Smooth muscle cell (in vitro differentiated cells): ENCODE results near the gene GRB2. TPM values are rescaled to one million over a fixed set of nuclear protein-coding genes. Genes with fewer than 3 reads are reported as not detected.

ENCODE experiments used
- DNase-seq: peaks from one replicate; lab custom pipeline; 2025; ENCODE audit not compliant: unreplicated experiment; lab: John Stamatoyannopoulos, UW
- H2AFZ ChIP-seq: fragments of 200-600 bp; sonication (generic); 2 replicates; pipeline ENCODE4 v1.6.0; 2016; ENCODE audit warnings: antibody characterized with exemption, low read depth, mild to moderate bottlenecking
- H3F3A ChIP-seq: fragments of 200-600 bp; sonication (generic); 2 replicates; pipeline ENCODE4 v1.6.0; 2017; ENCODE audit warnings: antibody characterized with exemption, low read depth
- H3K27ac ChIP-seq: fragments of 200-600 bp; sonication (generic); 2 replicates; pipeline ENCODE4 v1.5.1; 2016; ENCODE audit warnings: low read depth, mild to moderate bottlenecking
- H3K27me3 ChIP-seq: fragments of 200-600 bp; sonication (generic); 2 replicates; pipeline ENCODE4 v1.6.1; 2016; ENCODE audit warnings: low read depth, mild to moderate bottlenecking
- H3K36me3 ChIP-seq: fragments of 200-600 bp; sonication (generic); 2 replicates; pipeline ENCODE4 v1.5.1; 2016; ENCODE audit warnings: low read depth
- H3K4me1 ChIP-seq: fragments of 200-600 bp; sonication (generic); 2 replicates; pipeline ENCODE4 v1.5.1; 2016; ENCODE audit warnings: low read depth
- H3K4me2 ChIP-seq: fragments of 200-600 bp; sonication (generic); 2 replicates; pipeline ENCODE4 v1.6.0; 2016; ENCODE audit warnings: mild to moderate bottlenecking
- H3K4me3 ChIP-seq: fragments of 200-600 bp; sonication (generic); 2 replicates; pipeline ENCODE4 v1.5.1; 2016; ENCODE audit warnings: mild to moderate bottlenecking
- H3K79me2 ChIP-seq: fragments of 200-600 bp; sonication (generic); 2 replicates; pipeline ENCODE4 v1.6.0; 2016; ENCODE audit warnings: low read depth, mild to moderate bottlenecking
- H3K9ac ChIP-seq: fragments of 200-600 bp; sonication (generic); 2 replicates; pipeline ENCODE4 v1.6.0; 2016; ENCODE audit warnings: low read depth
- H3K9me3 ChIP-seq: fragments of 200-600 bp; sonication (generic); replicated peaks from 2 replicates; pipeline ENCODE4 v1.5.1; 2016; ENCODE audit warnings: low read depth
- H4K20me1 ChIP-seq: fragments of 200-600 bp; sonication (generic); 2 replicates; pipeline ENCODE4 v1.6.0; 2016; ENCODE audit warnings: low read depth
- CTCF ChIP-seq: fragments of 200-600 bp; sonication (generic); IDR thresholded peaks from 2 replicates; pipeline ENCODE4 v1.5.1; 2017; ENCODE audit warnings: borderline replicate concordance, mild to moderate bottlenecking, antibody characterized with exemption; ENCODE audit not compliant: insufficient read depth, poor library complexity, severe bottlenecking
- WGBS: methylation state at CpG from one replicate; pipeline ENCODE4 v1.1.7; 2016; ENCODE audit warnings: low lambda C conversion rate; 5-methylcytosine and 5-hydroxymethylcytosine counted together
- polyA plus RNA-seq: library from polyadenylated mRNA; unstranded; fragments of >200 nt; fragmentation: Nextera tagmentation; extraction: Ambion mirVana; gene quantifications from 2 replicates; pipeline ENCODE4 v1.2.1, GENCODE V29; 2016
- total RNA-seq: library from RNA; depleted of rRNA; stranded (reverse); fragments of >200 nt; gene quantifications from 2 replicates; pipeline ENCODE4 v1.2.3, GENCODE V29; 2014

The GRB2 gene
- total and polyA plus RNA-seq, 2 experiments from 2014 or later: 62.4 to 80.1 TPM

DNA sequence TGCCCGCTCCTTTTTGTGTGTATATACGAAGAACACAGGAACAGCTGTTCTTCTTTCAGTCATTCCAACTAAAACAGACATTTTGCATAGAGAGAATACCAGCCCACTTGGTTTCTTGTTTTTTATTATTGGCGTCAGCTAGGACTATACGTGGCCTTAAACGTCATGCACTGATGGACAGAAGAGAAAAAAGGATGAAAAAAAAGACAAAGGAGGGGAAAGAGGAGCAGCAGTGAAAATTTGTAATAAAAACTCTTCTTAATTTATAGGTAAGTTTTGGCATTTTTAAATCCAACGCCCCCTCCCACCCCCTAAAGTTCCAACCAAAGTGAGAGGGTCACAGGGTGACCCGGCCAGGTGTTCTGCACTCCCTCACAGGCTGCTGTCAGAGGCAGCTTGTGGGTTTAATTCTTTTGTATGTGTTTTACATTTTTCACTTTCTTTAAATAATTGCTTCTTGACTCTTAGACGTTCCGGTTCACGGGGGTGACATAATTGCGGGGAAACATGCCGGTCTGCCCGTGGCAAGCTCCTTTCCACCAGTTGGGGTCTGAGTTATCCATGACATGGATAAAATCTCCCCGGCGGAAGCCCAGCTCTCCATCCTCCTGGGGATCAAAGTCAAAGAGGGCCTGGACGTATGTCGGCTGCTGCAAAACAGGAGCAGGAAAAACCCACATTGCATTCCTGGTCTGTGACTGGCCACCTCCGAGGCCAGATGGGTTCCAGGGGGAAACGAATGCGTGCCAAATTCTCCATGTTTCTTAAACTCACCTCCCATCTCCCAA, 85.4 kb downstream of the GRB2 start:
- no peak overlapping the region for H3K4me2 ChIP-seq
- no peaks in the 10 kb centered on the region for H3K27me3 ChIP-seq
- H3K4me1 ChIP-seq: no peaks in the 10 kb centered on the region
- peaks cover 3% of the 10 kb centered on the region for H3K79me2 ChIP-seq
- no peaks in the 10 kb centered on the region for H3K36me3 ChIP-seq
- no peak for TF ChIP-seq CTCF
- no peaks in the 10 kb centered on the region for H3K9me3 ChIP-seq
- no peak overlapping the region for H2AFZ ChIP-seq
- H4K20me1 ChIP-seq: peaks cover 15% of the 10 kb centered on the region
- 77% methylated on average over 20 of the region's 20 CpGs for WGBS
- H3F3A ChIP-seq: peaks cover 7% of the 10 kb centered on the region
- H3K9ac ChIP-seq: no peak overlapping the region
- no peak overlapping the region for H3K4me3 ChIP-seq
- DNase-seq: no peak
- peak overlapping the region; percentile 55 for H3K27ac ChIP-seq

DNA sequence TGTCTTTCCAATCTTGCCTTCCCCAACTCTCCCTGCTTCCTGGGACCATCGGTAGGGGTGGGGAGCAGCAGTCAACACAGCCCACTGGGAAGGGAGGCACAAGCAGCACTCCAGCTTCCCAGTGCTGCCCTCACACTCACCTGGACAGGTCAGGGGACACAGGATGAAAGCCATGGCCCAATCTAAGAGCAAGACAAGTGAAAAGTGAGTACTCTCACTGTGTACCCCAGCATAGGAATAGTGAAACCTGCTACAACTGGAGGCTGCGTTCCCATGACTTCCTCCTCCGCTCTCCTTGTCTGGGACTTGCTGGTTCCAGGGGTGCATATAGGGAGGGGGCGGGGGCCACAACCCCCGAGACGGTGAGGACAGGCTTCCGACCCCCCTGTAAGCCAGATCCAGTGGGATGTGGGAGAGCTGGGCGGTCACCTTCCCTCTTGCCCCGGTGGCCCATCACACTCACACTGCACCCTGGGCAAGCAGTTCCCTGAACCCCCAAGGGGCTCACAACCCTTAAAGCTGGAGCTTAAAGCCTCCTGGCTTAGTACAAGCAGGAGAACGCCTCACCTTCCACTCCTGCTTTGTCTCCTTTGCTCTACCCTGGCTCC, 86.8 kb downstream of the GRB2 start:
- Histone ChIP-seq H3K4me1 (no peaks in the 10 kb centered on the region), H3K79me2 (peaks cover 3% of the 10 kb centered on the region), H4K20me1 (peaks cover 15% of the 10 kb centered on the region), H3F3A (peaks cover 5% of the 10 kb centered on the region), H3K27ac (no peak overlapping the region), H3K4me2 (no peak overlapping the region), H2AFZ (no peak overlapping the region), H3K27me3 (no peaks in the 10 kb centered on the region), H3K9ac (no peak overlapping the region), H3K4me3 (no peak overlapping the region), H3K9me3 (no peaks in the 10 kb centered on the region), H3K36me3 (no peaks in the 10 kb centered on the region)
- WGBS: 98% methylated on average over 9 of the region's 10 CpGs
- no peak for DNase-seq
- TF ChIP-seq CTCF: no peak

GRCh38 chr17:75318211-75318610, 87.3 kb downstream of the GRB2 start:
- H3K4me2 ChIP-seq: no peak overlapping the region
- H3K36me3 ChIP-seq: no peaks in the 10 kb centered on the region
- H3K79me2 ChIP-seq: peaks cover 3% of the 10 kb centered on the region
- WGBS: 91% methylated on average over 10 of the region's 10 CpGs
- H3K27me3 ChIP-seq: no peaks in the 10 kb centered on the region
- peaks cover under 1% of the 10 kb centered on the region for H3F3A ChIP-seq
- no peak overlapping the region for H3K27ac ChIP-seq
- no peak for TF ChIP-seq CTCF
- peaks cover 10% of the 10 kb centered on the region for H4K20me1 ChIP-seq
- no peak overlapping the region for H3K4me3 ChIP-seq
- no peak for DNase-seq
- H2AFZ ChIP-seq: no peak overlapping the region
- H3K9me3 ChIP-seq: no peaks in the 10 kb centered on the region
- no peaks in the 10 kb centered on the region for H3K4me1 ChIP-seq
- no peak overlapping the region for H3K9ac ChIP-seq
